ENCODE data around the gene GRIK3. TPM values are rescaled to one million over a fixed set of nuclear protein-coding genes. Genes with fewer than 3 reads are reported as not detected.

Gene GRIK3
- total RNA-seq, 6 experiments from 2014 or later: 0.07 TPM; not detected in 5

DNA sequence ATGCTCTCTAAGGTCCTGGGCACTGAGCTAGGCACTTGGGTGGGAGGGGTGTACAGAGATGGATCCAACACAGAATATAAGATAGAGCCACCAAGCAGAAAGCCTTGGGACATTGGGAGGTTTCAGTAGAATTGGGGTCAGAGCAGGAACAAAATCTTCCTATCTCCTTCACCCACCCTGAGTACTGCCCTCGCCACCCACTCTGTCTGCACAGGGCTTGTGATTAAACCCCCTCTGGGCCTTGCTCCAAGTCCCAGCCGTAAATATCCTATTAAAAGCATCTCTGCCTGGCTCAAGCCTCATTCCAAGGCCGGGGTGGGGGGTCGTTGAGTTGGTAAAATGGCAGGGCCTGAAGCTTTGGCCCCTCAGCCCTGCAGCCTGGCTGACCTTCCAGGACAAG lies 166.7 kb downstream of the GRIK3 start:
- WGBS (ENCODE audit: insufficient coverage, low coverage, low lambda C conversion rate, missing lambda C conversion rate): no CpG with 5 or more reads among the region's 4 CpGs
- intact Hi-C loops (cut with DNase I): no loop called here
- no peak for TF ChIP-seq POLR2A (IDR thresholded peaks at IDR 0.05)
- TF ChIP-seq, protein P1, sequence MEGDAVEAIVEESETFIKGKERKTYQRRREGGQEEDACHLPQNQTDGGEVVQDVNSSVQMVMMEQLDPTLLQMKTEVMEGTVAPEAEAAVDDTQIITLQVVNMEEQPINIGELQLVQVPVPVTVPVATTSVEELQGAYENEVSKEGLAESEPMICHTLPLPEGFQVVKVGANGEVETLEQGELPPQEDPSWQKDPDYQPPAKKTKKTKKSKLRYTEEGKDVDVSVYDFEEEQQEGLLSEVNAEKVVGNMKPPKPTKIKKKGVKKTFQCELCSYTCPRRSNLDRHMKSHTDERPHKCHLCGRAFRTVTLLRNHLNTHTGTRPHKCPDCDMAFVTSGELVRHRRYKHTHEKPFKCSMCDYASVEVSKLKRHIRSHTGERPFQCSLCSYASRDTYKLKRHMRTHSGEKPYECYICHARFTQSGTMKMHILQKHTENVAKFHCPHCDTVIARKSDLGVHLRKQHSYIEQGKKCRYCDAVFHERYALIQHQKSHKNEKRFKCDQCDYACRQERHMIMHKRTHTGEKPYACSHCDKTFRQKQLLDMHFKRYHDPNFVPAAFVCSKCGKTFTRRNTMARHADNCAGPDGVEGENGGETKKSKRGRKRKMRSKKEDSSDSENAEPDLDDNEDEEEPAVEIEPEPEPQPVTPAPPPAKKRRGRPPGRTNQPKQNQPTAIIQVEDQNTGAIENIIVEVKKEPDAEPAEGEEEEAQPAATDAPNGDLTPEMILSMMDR (IDR thresholded peaks at IDR 0.05): no peak

DNA sequence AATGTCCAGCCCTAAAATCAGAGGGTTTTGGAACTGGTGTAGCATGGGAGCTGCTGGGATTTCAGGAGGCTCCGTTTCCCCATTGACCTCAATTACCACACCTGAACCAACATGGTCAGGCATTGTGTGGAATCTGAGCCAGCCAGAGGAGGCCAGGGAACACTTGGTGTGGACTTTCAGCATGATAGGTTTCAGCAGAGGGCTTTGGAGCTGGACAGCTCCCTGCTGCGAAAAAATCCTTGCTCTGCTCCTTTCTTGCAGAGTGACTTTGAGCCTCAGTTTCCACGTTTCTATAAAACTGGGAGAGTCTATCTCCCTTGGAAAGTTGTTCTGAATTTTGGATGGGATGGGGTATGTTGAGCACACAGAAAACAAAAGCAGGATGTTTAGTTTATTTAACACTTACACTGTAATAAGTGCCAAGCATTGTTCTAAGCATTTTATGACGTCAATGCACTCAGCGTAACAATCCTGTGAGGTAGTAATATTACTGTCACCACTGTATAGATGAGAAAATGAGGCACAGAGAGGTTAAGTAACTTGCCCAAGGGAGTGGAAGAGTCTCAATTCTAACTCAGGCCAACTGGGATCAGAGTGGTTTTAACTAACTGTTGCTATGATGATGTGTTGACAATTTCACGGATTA lies 168.0 kb downstream of the GRIK3 start:
- H3K9me3 ChIP-seq: no peaks in the 10 kb centered on the region
- no peaks in the 10 kb centered on the region for H3K4me1 ChIP-seq
- no peaks in the 10 kb centered on the region for H3K36me3 ChIP-seq
- peak in 1 of 4 donors; percentile 23 for ATAC-seq
- H3K27me3 ChIP-seq: no peaks in the 10 kb centered on the region
- DNase-seq: no peak
- TF ChIP-seq POLR2A (IDR thresholded peaks at IDR 0.05): no peak
- TF ChIP-seq, protein P1 (IDR thresholded peaks at IDR 0.05): no peak
- WGBS (ENCODE audit: insufficient coverage, low coverage, low lambda C conversion rate, missing lambda C conversion rate): 32% methylated on average over 6 of the region's 6 CpGs
- H3K27ac ChIP-seq: no peak overlapping the region
- intact Hi-C loops (cut with DNase I): no loop called here
- no peak overlapping the region for H3K4me3 ChIP-seq

More for the DNA sequence above, 166.7 kb downstream of the GRIK3 start:
- Histone ChIP-seq H3K4me1 (no peaks in the 10 kb centered on the region), H3K27me3 (no peaks in the 10 kb centered on the region), H3K27ac (no peak overlapping the region), H3K36me3 (no peaks in the 10 kb centered on the region), H3K9me3 (no peaks in the 10 kb centered on the region), H3K4me3 (no peak overlapping the region)
- no peak for ATAC-seq
- no peak for DNase-seq

DNA sequence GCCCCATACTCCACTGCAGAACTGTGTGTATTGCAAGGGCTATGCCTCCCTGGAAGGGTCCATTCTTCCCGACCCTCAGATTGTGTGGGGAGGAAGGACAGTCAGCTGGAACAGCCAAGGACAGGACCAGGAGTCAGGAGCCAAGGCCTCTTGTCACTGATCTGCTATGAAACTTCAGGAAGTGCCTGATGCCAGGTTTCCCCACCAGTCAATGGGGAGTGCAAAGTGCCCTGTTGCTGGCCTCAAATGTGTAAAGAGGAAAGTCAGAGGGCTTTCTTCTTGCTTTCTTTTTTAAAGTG lies 168.8 kb downstream of the GRIK3 start:
- Histone ChIP-seq H3K27ac (no peak overlapping the region), H3K36me3 (no peaks in the 10 kb centered on the region), H3K27me3 (no peaks in the 10 kb centered on the region), H3K9me3 (no peaks in the 10 kb centered on the region), H3K4me3 (no peak overlapping the region), H3K4me1 (no peaks in the 10 kb centered on the region)
- ATAC-seq: no peak
- no peak for DNase-seq
- TF ChIP-seq, protein P1 (IDR thresholded peaks at IDR 0.05): no peak
- no peak for TF ChIP-seq POLR2A (IDR thresholded peaks at IDR 0.05)
- intact Hi-C loops (cut with DNase I): no loop called here
- WGBS (ENCODE audit: insufficient coverage, low coverage, low lambda C conversion rate, missing lambda C conversion rate): no CpG with 5 or more reads among the region's 1 CpG

DNA sequence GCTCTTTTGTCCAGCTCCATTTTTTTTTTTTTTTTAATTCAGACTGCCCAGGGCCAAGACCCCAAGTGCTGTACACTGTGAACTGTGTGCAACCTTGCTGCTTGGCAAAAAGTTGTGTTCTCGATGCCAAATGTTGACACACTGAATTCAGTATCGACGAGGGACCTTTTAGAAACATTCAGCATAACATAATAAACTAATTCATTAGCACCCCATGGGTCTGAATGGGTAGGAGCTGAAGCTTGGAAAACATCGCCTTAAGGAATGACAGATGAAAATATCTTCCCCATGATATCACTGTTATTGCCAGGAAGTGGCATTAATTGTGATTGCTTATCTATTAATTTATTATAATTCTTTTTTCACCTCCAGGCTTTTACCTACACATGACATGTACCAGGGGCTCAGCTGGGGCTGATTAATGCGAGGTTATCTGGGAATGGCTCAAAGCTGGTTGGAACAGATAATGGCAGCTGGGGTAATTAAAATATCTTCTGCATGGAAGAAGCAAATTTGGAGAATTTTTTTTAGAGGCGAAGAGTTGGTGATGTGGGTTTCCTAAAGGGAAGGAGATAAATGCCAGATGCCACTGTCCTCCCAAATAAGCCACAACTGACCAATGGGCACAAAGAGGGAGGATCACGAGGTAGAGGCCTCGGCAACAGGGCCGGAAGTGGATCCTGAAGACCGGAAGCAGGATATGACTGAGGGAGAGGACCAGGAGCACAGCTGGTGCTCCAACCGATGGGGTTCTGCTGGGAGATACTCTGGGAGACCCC lies 169.3 kb downstream of the GRIK3 start:
- Histone ChIP-seq H3K36me3 (no peaks in the 10 kb centered on the region), H3K4me1 (no peaks in the 10 kb centered on the region), H3K9me3 (no peaks in the 10 kb centered on the region), H3K27me3 (no peaks in the 10 kb centered on the region), H3K4me3 (no peak overlapping the region), H3K27ac (no peak overlapping the region)
- WGBS (ENCODE audit: insufficient coverage, low coverage, low lambda C conversion rate, missing lambda C conversion rate): 40% methylated on average over 8 of the region's 11 CpGs
- DNase-seq (no peak), ATAC-seq (no peak)
- intact Hi-C loops (cut with DNase I): no loop called here
- TF ChIP-seq, protein P1 (IDR thresholded peaks at IDR 0.05): no peak
- TF ChIP-seq POLR2A (IDR thresholded peaks at IDR 0.05): no peak

All from right lobe of liver (tissue), 6 donors.